Glomerular endothelial cell (primary cell): ENCODE data around the gene SLIT1. TPM values are rescaled to one million over a fixed set of nuclear protein-coding genes. Genes with fewer than 3 reads are reported as not detected.

ENCODE experiments used
- DNase-seq: peaks from one replicate; pipeline ENCODE4 v3.0.0-alpha.2; 2011; ENCODE audit warnings: low read depth, low spot score; ENCODE audit errors: extremely low read depth
- total RNA-seq: library from RNA; depleted of rRNA; stranded (reverse); fragments of >200 nt; gene quantifications from 2 replicates; pipeline ENCODE4 v1.2.3, GENCODE V29; 2015

Gene SLIT1
- total RNA-seq, 1 donor from 2014 or later = not detected

GRCh38 chr10:97203220-97203619 is 17.5 kb upstream of the SLIT1 start:
- no peak for DNase-seq

- no peak for DNase-seq
Measured at GRCh38 chr10:97200616-97201015, 14.9 kb upstream of the SLIT1 start.

GRCh38 chr10:97199152-97199551 is 13.4 kb upstream of the SLIT1 start:
- no peak for DNase-seq

- no peak for DNase-seq
Measured at GRCh38 chr10:97197030-97197500, 11.3 kb upstream of the SLIT1 start.

- no peak for DNase-seq
Measured at GRCh38 chr10:97196223-97197029, 10.7 kb upstream of the SLIT1 start.

- no peak for DNase-seq
Measured at GRCh38 chr10:97195706-97196222, 10.0 kb upstream of the SLIT1 start.

- no peak for DNase-seq
Measured at GRCh38 chr10:97192952-97193435, 7.2 kb upstream of the SLIT1 start.

- DNase-seq = no peak
Measured at GRCh38 chr10:97190450-97190849, 4.7 kb upstream of the SLIT1 start.

GRCh38 chr10:97188261-97188711 is 2.5 kb upstream of the SLIT1 start:
- no peak for DNase-seq

- no peak for DNase-seq
Measured at GRCh38 chr10:97186911-97187310, 1.2 kb upstream of the SLIT1 start.

- DNase-seq = no peak
Measured at GRCh38 chr10:97184971-97185325, 811 bp downstream of the SLIT1 start.

GRCh38 chr10:97183314-97183713 is 2.4 kb downstream of the SLIT1 start:
- no peak for DNase-seq

GRCh38 chr10:97182288-97182990 is 3.3 kb downstream of the SLIT1 start:
- no peak for DNase-seq

GRCh38 chr10:97180986-97181385 is 4.8 kb downstream of the SLIT1 start:
- DNase-seq = no peak

GRCh38 chr10:97180363-97180755 is 5.4 kb downstream of the SLIT1 start:
- no peak for DNase-seq

- DNase-seq = no peak
Measured at GRCh38 chr10:97179731-97180362, 5.9 kb downstream of the SLIT1 start.

- no peak for DNase-seq
Measured at GRCh38 chr10:97179311-97179710, 6.4 kb downstream of the SLIT1 start.

GRCh38 chr10:97178074-97178473 is 7.7 kb downstream of the SLIT1 start:
- DNase-seq = no peak

GRCh38 chr10:97176226-97176625 is 9.5 kb downstream of the SLIT1 start:
- no peak for DNase-seq

- no peak for DNase-seq
Measured at GRCh38 chr10:97175586-97175985, 10.2 kb downstream of the SLIT1 start.

GRCh38 chr10:97174941-97175340 is 10.8 kb downstream of the SLIT1 start:
- no peak for DNase-seq
